HCT116 (cell line): Measurements from ENCODE around the gene AKAP13. TPM values are rescaled to one million over a fixed set of nuclear protein-coding genes. Genes with fewer than 3 reads are reported as not detected.

ENCODE experiments used
- ATAC-seq: fragments of 200-7000 bp; cut with Tn5 transposase; 2 replicates; pipeline ENCODE4 v1.9.1; 2020; ENCODE audit warnings: mild to moderate bottlenecking, moderate library complexity
- BruUV-seq: library from RNA; stranded (reverse); fragments of 400-500 nt; replicated peaks from 2 replicates; lab custom pipeline; 2021; lab: Mats Ljungman, UMichigan
- CTCF ChIA-PET: fragments of 300-600 bp; sonication (Branson Sonifier 250); formaldehyde crosslinking; loops from one replicate; lab custom pipeline; 2021; ENCODE audit warnings: antibody characterized with exemption; lab: Charles Lee
- POLR2A ChIA-PET: fragments of 300-600, 350-600 bp; sonication (Branson Sonifier 250); formaldehyde crosslinking; loops from one replicate; lab custom pipeline; 2021; ENCODE audit warnings: antibody characterized with exemption; lab: Charles Lee
- RAD21 ChIA-PET, 2 experiments: fragments of 300-600 bp; sonication (Branson Sonifier 250); formaldehyde crosslinking; loops; one replicate each; lab custom pipeline; 2023; ENCODE audit warnings: low total read pairs in 2 of 2; ENCODE audit not compliant: uncharacterized antibody in 2 of 2, unreplicated experiment in 2 of 2, low non-redundant PET in 1 of 2; lab: Charles Lee
- DNase-seq: peaks from one replicate; pipeline ENCODE4 v3.0.0-alpha.2; 2010; ENCODE audit warnings: low read depth, low spot score
- H2AFZ ChIP-seq: fragments of 200-600 bp; shearing (Covaris generic), sonication (generic); 2 replicates; pipeline ENCODE4 v1.6.1; 2017; ENCODE audit warnings: low read depth, mixed run types, mixed read lengths, antibody characterized with exemption, low read length; ENCODE audit not compliant: poor library complexity, severe bottlenecking
- H3K27ac ChIP-seq: 2 replicates; pipeline ENCODE4 v1.5.1; 2012; ENCODE audit warnings: low read depth, low read length
- H3K27me3 ChIP-seq: fragments of 200-600 bp; sonication (generic); 2 replicates; pipeline ENCODE4 v1.6.1; 2016; ENCODE audit warnings: mixed run types, low read length, mixed read lengths; ENCODE audit not compliant: insufficient read depth
- H3K36me3 ChIP-seq, 2 experiments: fragments of 200-500 bp in 1 of 2; fragments of 200-600 bp in 1 of 2; sonication (Bioruptor generic) in 1 of 2; sonication (generic) in 1 of 2; 2 replicates each; pipeline versions ENCODE4 v1.5.1 to v1.6.1; 2014 to 2016; ENCODE audit warnings: low read length in 2 of 2, inconsistent platforms in 1 of 2, mixed read lengths in 1 of 2, mixed run types in 1 of 2; ENCODE audit not compliant: insufficient read depth in 2 of 2, control insufficient read depth in 1 of 2
- H3K4me1 ChIP-seq, 2 experiments: fragments of 200-600 bp in 1 of 2; sonication (generic) in 1 of 2; 2 replicates each; pipeline versions ENCODE4 v1.5.1 to v1.6.1; 2012 to 2017; ENCODE audit warnings: low read length in 2 of 2, inconsistent platforms in 1 of 2, mild to moderate bottlenecking in 1 of 2, mixed read lengths in 1 of 2, mixed run types in 1 of 2, moderate library complexity in 1 of 2; ENCODE audit not compliant: insufficient read depth in 2 of 2, control insufficient read depth in 1 of 2
- H3K4me2 ChIP-seq: fragments of 200-600 bp; sonication (generic); 2 replicates; pipeline ENCODE4 v1.6.1; 2017; ENCODE audit warnings: mixed run types, low read length, mixed read lengths
- H3K4me3 ChIP-seq, 2 experiments: fragments of 200-600 bp in 1 of 2; sonication (generic) in 1 of 2; replicated peaks in 1 of 2; 2 replicates each; pipeline ENCODE4 v1.5.1; 2011 to 2016; ENCODE audit warnings: low read length in 2 of 2, control low read depth in 1 of 2, low read depth in 1 of 2, mild to moderate bottlenecking in 1 of 2, mixed read lengths in 1 of 2, mixed run types in 1 of 2
- H3K79me2 ChIP-seq: fragments of 200-600 bp; sonication (generic); 2 replicates; pipeline ENCODE4 v1.6.1; 2017; ENCODE audit warnings: mild to moderate bottlenecking, mixed run types, low read length, moderate library complexity, mixed read lengths; ENCODE audit not compliant: insufficient read depth
- H3K9ac ChIP-seq: fragments of 200-600 bp; sonication (generic); 2 replicates; pipeline ENCODE4 v1.6.1; 2016; ENCODE audit warnings: low read length, mixed read lengths
- H3K9me2 ChIP-seq: fragments of 200-600 bp; sonication (generic), shearing (Covaris generic); 2 replicates; pipeline ENCODE4 v1.6.1; 2017; ENCODE audit warnings: mixed run types, mild to moderate bottlenecking, moderate library complexity; ENCODE audit not compliant: insufficient read depth
- H3K9me3 ChIP-seq, 2 experiments: fragments of 200-500 bp in 1 of 2; fragments of 200-600 bp in 1 of 2; sonication (Bioruptor generic) in 1 of 2; sonication (generic) in 1 of 2; 2 replicates each; pipeline ENCODE4 v1.6.1; 2014 to 2017; ENCODE audit warnings: low read length in 2 of 2, mixed read lengths in 2 of 2, inconsistent platforms in 1 of 2, low read depth in 1 of 2, mild to moderate bottlenecking in 1 of 2, mixed run types in 1 of 2, moderate library complexity in 1 of 2; ENCODE audit not compliant: control insufficient read depth in 1 of 2, insufficient read depth in 1 of 2
- H4K20me1 ChIP-seq: fragments of 200-600 bp; sonication (generic), shearing (Covaris generic); 2 replicates; pipeline ENCODE4 v1.6.1; 2017; ENCODE audit warnings: mixed run types, mild to moderate bottlenecking, moderate library complexity; ENCODE audit not compliant: insufficient read depth
- FOSL1 ChIP-seq: IDR thresholded peaks from 2 replicates; pipeline ENCODE4 v1.6.1; 2012; ENCODE audit warnings: low read depth
- POLR2AphosphoS5 ChIP-seq: IDR thresholded peaks from 2 replicates; pipeline ENCODE4 v1.6.1; 2011; ENCODE audit warnings: mild to moderate bottlenecking, low read depth, low read length, moderate library complexity
- REST ChIP-seq: IDR thresholded peaks from 2 replicates; pipeline ENCODE4 v1.6.1; 2012; ENCODE audit warnings: low read depth
- YY1 ChIP-seq: IDR thresholded peaks from 2 replicates; pipeline ENCODE4 v1.6.1; 2011; ENCODE audit warnings: low read length, low read depth, moderate library complexity, mild to moderate bottlenecking; ENCODE audit not compliant: insufficient replicate concordance; ENCODE audit errors: extremely low read depth
- intact Hi-C: fragments of 100-400 bp; cut with micrococcal nuclease; formaldehyde crosslinking; loops from 2 replicates; pipeline ENCODE4 v1.10.0; 2022
- total RNA-seq: library from RNA; stranded (reverse); gene quantifications from one replicate; pipeline ENCODE4 v1.2.1, GENCODE V29; 2021; ENCODE audit not compliant: unreplicated experiment
- TF ChIP-seq, protein P1 (sequence below): IDR thresholded peaks from 2 replicates; pipeline ENCODE4 v1.6.1; 2012

AKAP13 gene
- total RNA-seq, 1 experiment from 2014 or later = 43.1 TPM

- Histone ChIP-seq H3K4me3 (no peak overlapping the region), H3K4me2 (no peak overlapping the region), H3K27ac (no peak overlapping the region), H3K79me2 (no peaks in the 10 kb centered on the region), H3K27me3 (no peaks in the 10 kb centered on the region), H3K36me3 (peaks cover 0 to 14% of the 10 kb centered on the region in 2 experiments; a peak in 2 of 4 replicates), H3K9ac (no peak overlapping the region), H2AFZ (no peak overlapping the region), H3K9me3 (no peaks in the 10 kb centered on the region), H3K9me2 (no peaks in the 10 kb centered on the region), H4K20me1 (no peaks in the 10 kb centered on the region), H3K4me1 (no peaks in the 10 kb centered on the region)
- ChIA-PET RAD21 (no interaction called here), CTCF (no interaction called here), POLR2A (no interaction called here)
- TF ChIP-seq FOSL1 (no peak), YY1 (no peak), POLR2AphosphoS5 (no peak), REST (no peak)
- TF ChIP-seq, protein P1, sequence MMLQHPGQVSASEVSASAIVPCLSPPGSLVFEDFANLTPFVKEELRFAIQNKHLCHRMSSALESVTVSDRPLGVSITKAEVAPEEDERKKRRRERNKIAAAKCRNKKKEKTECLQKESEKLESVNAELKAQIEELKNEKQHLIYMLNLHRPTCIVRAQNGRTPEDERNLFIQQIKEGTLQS = no peak
- ATAC-seq (no peak), DNase-seq (no peak)
- no TSS peak for BruUV-seq
- intact Hi-C loops = no loop called here
Observed at GRCh38 chr15:85749261-85750151, 369.1 kb downstream of the AKAP13 start.
